ENCODE data around the gene LRRC61. TPM values are rescaled to one million over a fixed set of nuclear protein-coding genes. Genes with fewer than 3 reads are reported as not detected.

LRRC61 gene
- polyA plus RNA-seq, 2 donors = 5.2 to 8.3 TPM

DNA sequence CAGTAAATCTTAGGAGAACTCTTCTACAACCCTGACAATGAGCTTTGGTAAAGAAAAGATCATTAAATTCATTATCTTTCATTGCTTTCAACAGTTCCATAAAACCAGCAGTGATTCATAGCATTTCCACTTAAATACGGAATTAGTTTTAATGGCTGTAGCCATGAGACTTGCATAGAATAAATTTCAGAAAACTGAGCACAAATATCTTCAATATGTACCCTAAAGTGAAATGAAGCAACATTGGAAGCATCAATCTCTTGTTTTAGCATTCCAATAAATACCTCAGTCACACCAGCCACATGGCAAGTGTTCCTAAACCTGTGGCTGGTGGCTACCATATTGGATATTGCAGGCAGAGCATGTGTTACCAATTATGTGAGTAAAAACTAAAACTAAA lies 21.9 kb downstream of the LRRC61 start:
- no peak overlapping the region for H3K4me3 ChIP-seq (ENCODE audit: low read depth in 1 of 2, low read length in 2 of 2)
- WGBS, 2 donors = 92 to 93% methylated on average over 1 of the region's 1 CpG
- no peak overlapping the region for H3K27ac ChIP-seq (ENCODE audit: low read depth in 2 of 2, low read length in 1 of 2)
- peaks cover 0 to 8% of the 10 kb centered on the region in 2 donors for H3K27me3 ChIP-seq (ENCODE audit: control insufficient read depth in 1 of 2, insufficient read depth in 2 of 2, low read length in 2 of 2)
- peaks cover 3 to 4% of the 10 kb centered on the region in 2 donors for H3K4me1 ChIP-seq (ENCODE audit: control insufficient read depth in 2 of 2, insufficient read depth in 2 of 2, low read length in 1 of 2)
- H3K36me3 ChIP-seq (ENCODE audit: control insufficient read depth in 2 of 2, insufficient read depth in 2 of 2, low read length in 1 of 2) = no peaks in the 10 kb centered on the region
- peaks cover 0 to 4% of the 10 kb centered on the region in 2 donors for H3K9me3 ChIP-seq (ENCODE audit: control insufficient read depth in 2 of 2, insufficient read depth in 1 of 2, low read depth in 1 of 2, low read length in 1 of 2)

GRCh38 chr7:150346922-150347321 lies 23.8 kb downstream of the LRRC61 start:
- Histone ChIP-seq H3K9me3 (ENCODE audit: control insufficient read depth in 2 of 2, insufficient read depth in 1 of 2, low read depth in 1 of 2, low read length in 1 of 2) (peaks cover 0 to 4% of the 10 kb centered on the region in 2 donors), H3K27me3 (ENCODE audit: control insufficient read depth in 1 of 2, insufficient read depth in 2 of 2, low read length in 2 of 2) (no peaks in the 10 kb centered on the region), H3K4me3 (ENCODE audit: low read depth in 1 of 2, low read length in 2 of 2) (no peak overlapping the region), H3K27ac (ENCODE audit: low read depth in 2 of 2, low read length in 1 of 2) (no peak overlapping the region), H3K4me1 (ENCODE audit: control insufficient read depth in 2 of 2, insufficient read depth in 2 of 2, low read length in 1 of 2) (no peaks in the 10 kb centered on the region), H3K36me3 (ENCODE audit: control insufficient read depth in 2 of 2, insufficient read depth in 2 of 2, low read length in 1 of 2) (no peaks in the 10 kb centered on the region)
- WGBS, 2 donors = 87 to 95% methylated on average over 5 of the region's 5 CpGs

DNA sequence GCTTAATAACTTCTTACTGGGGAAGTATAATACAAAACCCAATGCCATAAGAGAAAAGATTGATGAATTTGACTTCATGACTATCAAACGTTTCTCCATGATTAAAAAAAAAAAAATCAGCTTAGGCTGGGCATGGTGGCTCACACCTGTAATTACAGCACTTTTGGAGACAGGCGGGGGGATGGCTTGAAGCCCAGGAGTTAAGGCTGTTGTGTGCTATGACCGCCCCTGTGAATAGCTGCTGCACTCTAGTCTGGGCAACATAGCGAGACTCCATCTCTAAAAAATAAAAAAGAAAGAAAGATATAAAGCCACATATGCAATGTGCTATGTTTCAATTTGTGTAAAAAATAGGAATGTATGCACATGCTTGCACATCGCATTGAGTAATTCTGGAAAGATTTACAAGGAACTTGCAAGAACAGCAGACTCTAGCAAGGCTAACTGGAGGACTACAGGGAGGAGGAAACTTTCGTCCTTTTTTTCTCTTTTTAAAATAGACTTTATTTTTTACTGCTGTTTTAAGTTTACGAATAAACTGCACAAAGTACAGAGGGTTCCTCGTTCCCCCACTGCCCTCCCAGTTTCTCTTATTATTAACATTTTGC lies 28.5 kb downstream of the LRRC61 start:
- WGBS, 2 donors = 61 to 69% methylated on average over 8 of the region's 8 CpGs
- no peak overlapping the region for H3K4me3 ChIP-seq (ENCODE audit: low read depth in 1 of 2, low read length in 2 of 2)
- H3K36me3 ChIP-seq (ENCODE audit: control insufficient read depth in 2 of 2, insufficient read depth in 2 of 2, low read length in 1 of 2) = no peaks in the 10 kb centered on the region
- H3K4me1 ChIP-seq (ENCODE audit: control insufficient read depth in 2 of 2, insufficient read depth in 2 of 2, low read length in 1 of 2) = no peaks in the 10 kb centered on the region
- H3K27ac ChIP-seq (ENCODE audit: low read depth in 2 of 2, low read length in 1 of 2) = no peak overlapping the region
- no peaks in the 10 kb centered on the region for H3K9me3 ChIP-seq (ENCODE audit: control insufficient read depth in 2 of 2, insufficient read depth in 1 of 2, low read depth in 1 of 2, low read length in 1 of 2)
- no peaks in the 10 kb centered on the region for H3K27me3 ChIP-seq (ENCODE audit: control insufficient read depth in 1 of 2, insufficient read depth in 2 of 2, low read length in 2 of 2)

DNA sequence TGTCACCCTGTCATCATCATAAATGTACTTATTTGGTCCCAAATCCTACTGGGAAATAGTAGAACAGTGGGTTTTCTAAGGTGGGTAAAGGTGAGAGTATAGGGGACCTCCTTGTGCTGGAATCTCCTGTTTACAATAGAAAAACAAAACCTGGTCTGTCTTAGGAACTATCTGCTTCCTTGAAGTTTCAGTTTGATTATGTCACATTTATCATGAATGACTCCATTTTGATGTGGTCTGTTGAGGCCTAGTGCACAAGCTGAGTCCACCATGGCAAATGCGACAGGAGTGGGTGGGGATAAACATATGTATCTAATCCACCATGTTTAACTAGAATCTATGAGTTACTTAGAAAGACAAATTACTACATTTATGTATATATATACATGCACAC lies 32.5 kb downstream of the LRRC61 start:
- Histone ChIP-seq H3K27me3 (ENCODE audit: control insufficient read depth in 1 of 2, insufficient read depth in 2 of 2, low read length in 2 of 2) (no peaks in the 10 kb centered on the region), H3K27ac (ENCODE audit: low read depth in 2 of 2, low read length in 1 of 2) (no peak overlapping the region), H3K4me1 (ENCODE audit: control insufficient read depth in 2 of 2, insufficient read depth in 2 of 2, low read length in 1 of 2) (no peaks in the 10 kb centered on the region), H3K36me3 (ENCODE audit: control insufficient read depth in 2 of 2, insufficient read depth in 2 of 2, low read length in 1 of 2) (no peaks in the 10 kb centered on the region), H3K9me3 (ENCODE audit: control insufficient read depth in 2 of 2, insufficient read depth in 1 of 2, low read depth in 1 of 2, low read length in 1 of 2) (no peaks in the 10 kb centered on the region), H3K4me3 (ENCODE audit: low read depth in 1 of 2, low read length in 2 of 2) (no peak overlapping the region)
- WGBS, 2 donors = 72 to 79% methylated on average over 1 of the region's 1 CpG

- Histone ChIP-seq H3K36me3 (ENCODE audit: control insufficient read depth in 2 of 2, insufficient read depth in 2 of 2, low read length in 1 of 2) (no peaks in the 10 kb centered on the region), H3K9me3 (ENCODE audit: control insufficient read depth in 2 of 2, insufficient read depth in 1 of 2, low read depth in 1 of 2, low read length in 1 of 2) (no peaks in the 10 kb centered on the region), H3K27me3 (ENCODE audit: control insufficient read depth in 1 of 2, insufficient read depth in 2 of 2, low read length in 2 of 2) (no peaks in the 10 kb centered on the region), H3K4me1 (ENCODE audit: control insufficient read depth in 2 of 2, insufficient read depth in 2 of 2, low read length in 1 of 2) (no peaks in the 10 kb centered on the region), H3K27ac (ENCODE audit: low read depth in 2 of 2, low read length in 1 of 2) (no peak overlapping the region), H3K4me3 (ENCODE audit: low read depth in 1 of 2, low read length in 2 of 2) (no peak overlapping the region)
- WGBS, 2 donors = 31 to 36% methylated on average over 6 of the region's 6 CpGs
These were observed 33.2 kb downstream of the LRRC61 start for GRCh38 chr7:150356265-150356897.

- Histone ChIP-seq H3K9me3 (ENCODE audit: control insufficient read depth in 2 of 2, insufficient read depth in 1 of 2, low read depth in 1 of 2, low read length in 1 of 2) (no peaks in the 10 kb centered on the region), H3K27ac (ENCODE audit: low read depth in 2 of 2, low read length in 1 of 2) (no peak overlapping the region), H3K27me3 (ENCODE audit: control insufficient read depth in 1 of 2, insufficient read depth in 2 of 2, low read length in 2 of 2) (no peaks in the 10 kb centered on the region), H3K4me1 (ENCODE audit: control insufficient read depth in 2 of 2, insufficient read depth in 2 of 2, low read length in 1 of 2) (no peaks in the 10 kb centered on the region), H3K4me3 (ENCODE audit: low read depth in 1 of 2, low read length in 2 of 2) (no peak overlapping the region), H3K36me3 (ENCODE audit: control insufficient read depth in 2 of 2, insufficient read depth in 2 of 2, low read length in 1 of 2) (no peaks in the 10 kb centered on the region)
- 57 to 58% methylated on average over 9 of the region's 9 CpGs for WGBS, 2 donors
These were observed 34.1 kb downstream of the LRRC61 start for GRCh38 chr7:150357270-150357669.

DNA sequence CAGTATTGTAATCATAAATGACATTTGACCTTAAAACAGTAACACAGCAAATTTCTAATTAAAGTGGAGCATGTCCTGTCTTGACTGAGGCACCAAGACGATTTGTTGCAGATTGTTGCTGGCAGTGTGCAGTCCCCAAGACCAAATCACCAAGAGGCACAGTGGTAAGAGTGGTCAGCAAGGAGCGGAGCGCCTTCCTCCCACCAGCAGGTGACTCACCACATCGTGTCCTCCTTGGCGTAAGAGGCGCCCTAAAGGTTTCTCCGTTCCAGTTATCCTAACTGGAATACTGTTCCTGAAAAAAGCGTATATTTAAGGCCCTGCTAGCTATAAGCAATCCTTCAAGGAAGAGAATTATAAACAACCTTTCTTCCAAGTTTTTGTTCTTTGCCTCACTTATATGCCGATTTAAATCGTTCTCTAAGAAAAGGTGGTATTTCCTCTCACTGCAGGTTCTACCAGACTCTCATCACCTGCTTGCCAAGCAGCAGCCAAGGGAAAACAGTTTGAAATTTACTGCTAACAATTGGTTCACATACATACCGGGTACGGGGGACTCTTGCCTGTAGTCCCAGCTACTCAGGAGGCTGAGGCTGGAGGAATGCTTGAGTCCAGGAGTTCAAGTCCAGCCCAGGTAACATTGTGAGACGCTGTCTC lies 34.7 kb downstream of the LRRC61 start:
- no peak overlapping the region for H3K4me3 ChIP-seq (ENCODE audit: low read depth in 1 of 2, low read length in 2 of 2)
- H3K9me3 ChIP-seq (ENCODE audit: control insufficient read depth in 2 of 2, insufficient read depth in 1 of 2, low read depth in 1 of 2, low read length in 1 of 2) = no peaks in the 10 kb centered on the region
- no peaks in the 10 kb centered on the region for H3K36me3 ChIP-seq (ENCODE audit: control insufficient read depth in 2 of 2, insufficient read depth in 2 of 2, low read length in 1 of 2)
- 68 to 72% methylated on average over 13 of the region's 13 CpGs for WGBS, 2 donors
- H3K27ac ChIP-seq (ENCODE audit: low read depth in 2 of 2, low read length in 1 of 2) = no peak overlapping the region
- H3K27me3 ChIP-seq (ENCODE audit: control insufficient read depth in 1 of 2, insufficient read depth in 2 of 2, low read length in 2 of 2) = no peaks in the 10 kb centered on the region
- no peaks in the 10 kb centered on the region for H3K4me1 ChIP-seq (ENCODE audit: control insufficient read depth in 2 of 2, insufficient read depth in 2 of 2, low read length in 1 of 2)

GRCh38 chr7:150358433-150358832 lies 35.3 kb downstream of the LRRC61 start:
- Histone ChIP-seq H3K4me1 (ENCODE audit: control insufficient read depth in 2 of 2, insufficient read depth in 2 of 2, low read length in 1 of 2) (no peaks in the 10 kb centered on the region), H3K4me3 (ENCODE audit: low read depth in 1 of 2, low read length in 2 of 2) (no peak overlapping the region), H3K9me3 (ENCODE audit: control insufficient read depth in 2 of 2, insufficient read depth in 1 of 2, low read depth in 1 of 2, low read length in 1 of 2) (no peaks in the 10 kb centered on the region), H3K27ac (ENCODE audit: low read depth in 2 of 2, low read length in 1 of 2) (no peak overlapping the region), H3K27me3 (ENCODE audit: control insufficient read depth in 1 of 2, insufficient read depth in 2 of 2, low read length in 2 of 2) (no peaks in the 10 kb centered on the region), H3K36me3 (ENCODE audit: control insufficient read depth in 2 of 2, insufficient read depth in 2 of 2, low read length in 1 of 2) (no peaks in the 10 kb centered on the region)
- 96% methylated on average over 4 of the region's 4 CpGs for WGBS, 2 donors

DNA sequence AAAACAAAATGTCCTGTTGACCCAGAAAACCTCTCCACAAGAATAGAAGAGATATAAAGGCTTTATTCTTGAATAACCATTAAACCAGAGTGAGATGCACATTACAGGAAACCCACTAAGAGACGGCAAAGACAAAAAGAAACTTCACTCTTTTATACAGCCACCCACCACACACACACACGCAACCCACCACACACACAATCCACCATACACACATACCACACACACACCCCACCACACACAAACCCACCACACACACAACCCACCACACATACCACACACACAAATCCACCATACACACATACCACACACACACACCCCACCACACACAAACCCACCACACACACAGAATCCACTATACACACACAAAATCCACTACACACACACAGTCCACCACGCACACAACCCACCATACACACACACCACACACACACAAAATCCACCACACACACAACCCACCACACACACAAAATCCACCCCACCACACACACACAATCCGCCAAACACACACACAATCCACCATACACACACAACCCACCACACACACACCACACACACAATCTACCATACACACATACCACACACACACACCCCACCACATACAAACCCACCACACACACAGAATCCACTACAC lies 36.0 kb downstream of the LRRC61 start:
- Histone ChIP-seq H3K36me3 (ENCODE audit: control insufficient read depth in 2 of 2, insufficient read depth in 2 of 2, low read length in 1 of 2) (no peaks in the 10 kb centered on the region), H3K27ac (ENCODE audit: low read depth in 2 of 2, low read length in 1 of 2) (no peak overlapping the region), H3K4me1 (ENCODE audit: control insufficient read depth in 2 of 2, insufficient read depth in 2 of 2, low read length in 1 of 2) (no peaks in the 10 kb centered on the region), H3K4me3 (ENCODE audit: low read depth in 1 of 2, low read length in 2 of 2) (no peak overlapping the region), H3K27me3 (ENCODE audit: control insufficient read depth in 1 of 2, insufficient read depth in 2 of 2, low read length in 2 of 2) (no peaks in the 10 kb centered on the region), H3K9me3 (ENCODE audit: control insufficient read depth in 2 of 2, insufficient read depth in 1 of 2, low read depth in 1 of 2, low read length in 1 of 2) (no peaks in the 10 kb centered on the region)
- 77 to 88% methylated on average over 4 of the region's 4 CpGs for WGBS, 2 donors
